ENCODE data around the gene HMGCR.

HMGCR gene

DNA sequence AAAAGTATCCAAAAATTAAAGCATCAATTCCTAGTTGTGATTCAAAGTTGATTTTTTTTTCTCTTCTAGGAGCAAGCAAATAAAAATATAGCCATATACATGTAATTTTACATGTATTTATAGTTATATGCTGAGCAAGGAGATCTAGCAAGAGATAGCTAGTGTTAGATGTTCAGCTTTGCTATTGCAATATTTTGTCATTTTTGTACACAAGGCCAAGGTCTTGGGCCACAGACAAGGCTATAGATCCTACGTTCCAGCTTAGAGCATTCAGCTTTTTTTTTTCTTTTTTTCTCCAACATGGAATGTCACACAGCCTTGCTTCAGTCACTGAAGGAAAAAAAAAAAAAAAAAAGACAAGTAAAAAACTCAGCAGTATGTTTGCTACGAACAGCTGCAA is 36.8 kb downstream of the HMGCR start:
- Histone ChIP-seq H3K27me3 (ENCODE audit: insufficient read depth, poor library complexity, severe bottlenecking) (no peaks in the 10 kb centered on the region), H3K27ac (replicated peaks) (no peak overlapping the region), H3K4me3 (replicated peaks; ENCODE audit: insufficient read depth, low read length) (no peak overlapping the region)
- DNase-seq (ENCODE audit: low read depth in 1 of 2, low spot score in 1 of 2): no peak
- TF ChIP-seq POLR2AphosphoS5 (IDR thresholded peaks at IDR 0.05; ENCODE audit: low read depth): no peak
- TF ChIP-seq SPI1 (IDR thresholded peaks at IDR 0.05; ENCODE audit: borderline replicate concordance, low read depth): no peak
- TF ChIP-seq, protein P1, sequence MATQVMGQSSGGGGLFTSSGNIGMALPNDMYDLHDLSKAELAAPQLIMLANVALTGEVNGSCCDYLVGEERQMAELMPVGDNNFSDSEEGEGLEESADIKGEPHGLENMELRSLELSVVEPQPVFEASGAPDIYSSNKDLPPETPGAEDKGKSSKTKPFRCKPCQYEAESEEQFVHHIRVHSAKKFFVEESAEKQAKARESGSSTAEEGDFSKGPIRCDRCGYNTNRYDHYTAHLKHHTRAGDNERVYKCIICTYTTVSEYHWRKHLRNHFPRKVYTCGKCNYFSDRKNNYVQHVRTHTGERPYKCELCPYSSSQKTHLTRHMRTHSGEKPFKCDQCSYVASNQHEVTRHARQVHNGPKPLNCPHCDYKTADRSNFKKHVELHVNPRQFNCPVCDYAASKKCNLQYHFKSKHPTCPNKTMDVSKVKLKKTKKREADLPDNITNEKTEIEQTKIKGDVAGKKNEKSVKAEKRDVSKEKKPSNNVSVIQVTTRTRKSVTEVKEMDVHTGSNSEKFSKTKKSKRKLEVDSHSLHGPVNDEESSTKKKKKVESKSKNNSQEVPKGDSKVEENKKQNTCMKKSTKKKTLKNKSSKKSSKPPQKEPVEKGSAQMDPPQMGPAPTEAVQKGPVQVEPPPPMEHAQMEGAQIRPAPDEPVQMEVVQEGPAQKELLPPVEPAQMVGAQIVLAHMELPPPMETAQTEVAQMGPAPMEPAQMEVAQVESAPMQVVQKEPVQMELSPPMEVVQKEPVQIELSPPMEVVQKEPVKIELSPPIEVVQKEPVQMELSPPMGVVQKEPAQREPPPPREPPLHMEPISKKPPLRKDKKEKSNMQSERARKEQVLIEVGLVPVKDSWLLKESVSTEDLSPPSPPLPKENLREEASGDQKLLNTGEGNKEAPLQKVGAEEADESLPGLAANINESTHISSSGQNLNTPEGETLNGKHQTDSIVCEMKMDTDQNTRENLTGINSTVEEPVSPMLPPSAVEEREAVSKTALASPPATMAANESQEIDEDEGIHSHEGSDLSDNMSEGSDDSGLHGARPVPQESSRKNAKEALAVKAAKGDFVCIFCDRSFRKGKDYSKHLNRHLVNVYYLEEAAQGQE (IDR thresholded peaks at IDR 0.05; ENCODE audit: insufficient replicate concordance, low read depth): no peak
- TF ChIP-seq GABPA (IDR thresholded peaks at IDR 0.05; ENCODE audit: low read depth): no peak
- TF ChIP-seq, protein P2, sequence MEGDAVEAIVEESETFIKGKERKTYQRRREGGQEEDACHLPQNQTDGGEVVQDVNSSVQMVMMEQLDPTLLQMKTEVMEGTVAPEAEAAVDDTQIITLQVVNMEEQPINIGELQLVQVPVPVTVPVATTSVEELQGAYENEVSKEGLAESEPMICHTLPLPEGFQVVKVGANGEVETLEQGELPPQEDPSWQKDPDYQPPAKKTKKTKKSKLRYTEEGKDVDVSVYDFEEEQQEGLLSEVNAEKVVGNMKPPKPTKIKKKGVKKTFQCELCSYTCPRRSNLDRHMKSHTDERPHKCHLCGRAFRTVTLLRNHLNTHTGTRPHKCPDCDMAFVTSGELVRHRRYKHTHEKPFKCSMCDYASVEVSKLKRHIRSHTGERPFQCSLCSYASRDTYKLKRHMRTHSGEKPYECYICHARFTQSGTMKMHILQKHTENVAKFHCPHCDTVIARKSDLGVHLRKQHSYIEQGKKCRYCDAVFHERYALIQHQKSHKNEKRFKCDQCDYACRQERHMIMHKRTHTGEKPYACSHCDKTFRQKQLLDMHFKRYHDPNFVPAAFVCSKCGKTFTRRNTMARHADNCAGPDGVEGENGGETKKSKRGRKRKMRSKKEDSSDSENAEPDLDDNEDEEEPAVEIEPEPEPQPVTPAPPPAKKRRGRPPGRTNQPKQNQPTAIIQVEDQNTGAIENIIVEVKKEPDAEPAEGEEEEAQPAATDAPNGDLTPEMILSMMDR (IDR thresholded peaks at IDR 0.05; ENCODE audit: insufficient read depth, low read length): no peak

DNA sequence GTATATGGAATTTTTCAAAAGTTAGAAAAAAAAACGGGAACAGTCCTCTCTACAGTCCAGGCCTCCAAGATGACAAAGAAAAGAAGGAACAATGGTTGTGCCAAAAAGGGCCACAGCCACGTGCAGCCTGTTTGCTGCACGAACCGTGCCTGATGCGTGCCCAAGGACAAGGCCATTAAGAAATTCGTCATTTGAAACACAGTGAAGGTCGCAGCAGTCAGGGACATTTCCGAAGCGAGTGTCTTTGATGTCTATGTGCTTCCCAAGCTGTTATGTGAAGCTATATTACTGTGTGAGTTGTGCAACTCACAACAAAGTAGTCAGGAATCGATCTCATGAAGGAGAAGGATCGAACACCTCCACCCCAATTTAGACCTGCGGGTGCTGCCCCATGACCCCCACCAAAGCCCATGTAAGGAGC is 37.4 kb downstream of the HMGCR start:
- Histone ChIP-seq H3K27me3 (ENCODE audit: insufficient read depth, poor library complexity, severe bottlenecking) (no peaks in the 10 kb centered on the region), H3K4me3 (replicated peaks; ENCODE audit: insufficient read depth, low read length) (no peak overlapping the region), H3K27ac (replicated peaks) (no peak overlapping the region)
- DNase-seq (ENCODE audit: low read depth in 1 of 2, low spot score in 1 of 2): no peak
- TF ChIP-seq, protein P2 (IDR thresholded peaks at IDR 0.05; ENCODE audit: insufficient read depth, low read length): no peak
- TF ChIP-seq, protein P1 (IDR thresholded peaks at IDR 0.05; ENCODE audit: insufficient replicate concordance, low read depth): no peak
- no peak for TF ChIP-seq POLR2AphosphoS5 (IDR thresholded peaks at IDR 0.05; ENCODE audit: low read depth)

- DNase-seq (ENCODE audit: low read depth in 1 of 2, low spot score in 1 of 2): no peak
- Histone ChIP-seq H3K27ac (replicated peaks) (no peak overlapping the region), H3K27me3 (ENCODE audit: insufficient read depth, poor library complexity, severe bottlenecking) (no peaks in the 10 kb centered on the region), H3K4me3 (replicated peaks; ENCODE audit: insufficient read depth, low read length) (no peak overlapping the region)
- TF ChIP-seq, protein P2 (IDR thresholded peaks at IDR 0.05; ENCODE audit: insufficient read depth, low read length): no peak
- TF ChIP-seq GABPA (IDR thresholded peaks at IDR 0.05; ENCODE audit: low read depth): no peak
- TF ChIP-seq, protein P1 (IDR thresholded peaks at IDR 0.05; ENCODE audit: insufficient replicate concordance, low read depth): no peak
- no peak for TF ChIP-seq SPI1 (IDR thresholded peaks at IDR 0.05; ENCODE audit: borderline replicate concordance, low read depth)
- TF ChIP-seq POLR2AphosphoS5 (IDR thresholded peaks at IDR 0.05; ENCODE audit: low read depth): no peak
Measured at GRCh38 chr5:75375414-75375813, 38.4 kb downstream of the HMGCR start.
